Measurements from ENCODE around the gene TMEM131L.

The TMEM131L gene

DNA sequence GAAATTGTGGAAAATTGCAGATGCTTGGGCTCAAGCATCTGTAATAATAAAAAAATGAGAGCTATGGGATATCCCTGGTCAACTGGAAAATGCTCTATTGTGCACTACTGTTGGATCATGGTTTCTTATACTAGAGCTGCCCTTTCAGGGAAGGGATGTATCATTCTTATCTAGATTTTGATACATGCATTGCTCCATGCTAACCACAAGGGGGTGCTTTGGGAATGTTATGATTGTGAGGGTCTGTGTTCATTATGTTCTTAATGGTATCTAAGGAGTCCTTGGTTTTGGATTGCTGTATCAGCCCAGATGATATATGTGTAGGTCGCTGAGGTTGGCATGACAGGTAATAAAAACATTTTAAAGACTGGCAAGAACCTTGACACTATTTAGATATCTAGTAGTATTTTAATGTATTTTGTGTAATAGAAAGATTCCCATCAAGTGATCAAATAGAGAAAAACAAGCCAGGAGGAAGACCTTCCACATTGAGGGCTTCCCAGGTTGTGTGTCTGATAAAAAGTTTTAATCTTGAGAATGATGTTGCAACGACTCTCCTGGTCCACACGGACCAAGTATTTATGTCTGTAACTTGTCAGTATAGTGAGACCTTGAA lies 168.7 kb downstream of the TMEM131L start:
- no peak for TF ChIP-seq YY1 (IDR thresholded peaks at IDR 0.05; ENCODE audit: low read depth)
- TF ChIP-seq, protein P1, sequence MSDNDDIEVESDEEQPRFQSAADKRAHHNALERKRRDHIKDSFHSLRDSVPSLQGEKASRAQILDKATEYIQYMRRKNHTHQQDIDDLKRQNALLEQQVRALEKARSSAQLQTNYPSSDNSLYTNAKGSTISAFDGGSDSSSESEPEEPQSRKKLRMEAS (IDR thresholded peaks at IDR 0.05) = no peak
- TF ChIP-seq RAD21 (IDR thresholded peaks at IDR 0.05; ENCODE audit: low read depth) = peak; percentile 52; the same call in 1 of the 2 replicates
- TF ChIP-seq TAF1 (IDR thresholded peaks at IDR 0.05; ENCODE audit: low read depth) = no peak
- peak; percentile 17; the same call in 1 of the 2 replicates for TF ChIP-seq TEAD4 (IDR thresholded peaks at IDR 0.05)

DNA sequence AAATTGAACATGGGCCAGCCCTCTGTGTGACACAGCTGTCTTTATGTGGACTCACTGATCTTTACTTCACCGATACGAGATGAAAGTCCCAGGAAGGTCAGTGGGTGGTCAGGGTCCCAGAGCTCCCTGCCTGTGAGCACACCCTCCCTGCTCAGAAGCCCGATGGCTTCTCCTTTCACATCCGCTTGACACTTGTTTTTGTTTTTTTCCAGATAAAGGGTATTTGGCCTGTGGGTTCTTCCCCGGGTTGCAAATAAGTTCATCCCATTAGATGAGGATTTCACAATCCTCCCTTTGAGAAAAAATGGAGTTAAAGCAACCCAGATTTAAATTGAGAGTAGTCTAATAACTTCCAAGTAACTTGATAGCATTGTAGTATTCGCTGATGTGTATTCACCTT lies 169.7 kb downstream of the TMEM131L start:
- no peak for TF ChIP-seq CEBPB (IDR thresholded peaks at IDR 0.05)
- TF ChIP-seq CREB1 (IDR thresholded peaks at IDR 0.05; ENCODE audit: low read depth) = no peak
- no peak for TF ChIP-seq NFIC (IDR thresholded peaks at IDR 0.05)
- TF ChIP-seq EGR1 (IDR thresholded peaks at IDR 0.05) = no peak
- TF ChIP-seq TCF12 (IDR thresholded peaks at IDR 0.05; ENCODE audit: low read depth) = no peak
- no peak for TF ChIP-seq ZBTB7A (IDR thresholded peaks at IDR 0.05; ENCODE audit: low read depth)
- TF ChIP-seq, protein P1 (IDR thresholded peaks at IDR 0.05) = no peak
- TF ChIP-seq, protein P2, sequence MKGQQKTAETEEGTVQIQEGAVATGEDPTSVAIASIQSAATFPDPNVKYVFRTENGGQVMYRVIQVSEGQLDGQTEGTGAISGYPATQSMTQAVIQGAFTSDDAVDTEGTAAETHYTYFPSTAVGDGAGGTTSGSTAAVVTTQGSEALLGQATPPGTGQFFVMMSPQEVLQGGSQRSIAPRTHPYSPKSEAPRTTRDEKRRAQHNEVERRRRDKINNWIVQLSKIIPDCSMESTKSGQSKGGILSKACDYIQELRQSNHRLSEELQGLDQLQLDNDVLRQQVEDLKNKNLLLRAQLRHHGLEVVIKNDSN (IDR thresholded peaks at IDR 0.05) = no peak
- TF ChIP-seq TEAD4 (IDR thresholded peaks at IDR 0.05) = no peak
- no peak for TF ChIP-seq YY1 (IDR thresholded peaks at IDR 0.05; ENCODE audit: low read depth)
- TF ChIP-seq FOXM1 (IDR thresholded peaks at IDR 0.05; ENCODE audit: borderline replicate concordance, low read depth) = no peak
- no peak for TF ChIP-seq RAD21 (IDR thresholded peaks at IDR 0.05; ENCODE audit: low read depth)
- TF ChIP-seq TAF1 (IDR thresholded peaks at IDR 0.05; ENCODE audit: low read depth) = no peak
- TF ChIP-seq EP300 (IDR thresholded peaks at IDR 0.05; ENCODE audit: borderline replicate concordance) = no peak
- TF ChIP-seq REST (IDR thresholded peaks at IDR 0.05; ENCODE audit: low read depth) = no peak

GRCh38 chr4:153637201-153637600 lies 171.0 kb downstream of the TMEM131L start:
- TF ChIP-seq, protein P2 (IDR thresholded peaks at IDR 0.05) = no peak
- TF ChIP-seq EGR1 (IDR thresholded peaks at IDR 0.05) (no peak), NFIC (IDR thresholded peaks at IDR 0.05) (no peak), CEBPB (IDR thresholded peaks at IDR 0.05) (no peak), ZBTB7A (IDR thresholded peaks at IDR 0.05; ENCODE audit: low read depth) (no peak), CREB1 (IDR thresholded peaks at IDR 0.05; ENCODE audit: low read depth) (no peak), EP300 (IDR thresholded peaks at IDR 0.05; ENCODE audit: borderline replicate concordance) (no peak), TCF12 (IDR thresholded peaks at IDR 0.05; ENCODE audit: low read depth) (no peak), REST (IDR thresholded peaks at IDR 0.05; ENCODE audit: low read depth) (no peak), TAF1 (IDR thresholded peaks at IDR 0.05; ENCODE audit: low read depth) (no peak), YY1 (IDR thresholded peaks at IDR 0.05; ENCODE audit: low read depth) (no peak), TEAD4 (IDR thresholded peaks at IDR 0.05) (no peak), FOXM1 (IDR thresholded peaks at IDR 0.05; ENCODE audit: borderline replicate concordance, low read depth) (no peak), RAD21 (IDR thresholded peaks at IDR 0.05; ENCODE audit: low read depth) (no peak)
- TF ChIP-seq, protein P1 (IDR thresholded peaks at IDR 0.05) = no peak

GRCh38 chr4:153638011-153638410 lies 171.9 kb downstream of the TMEM131L start:
- no peak for TF ChIP-seq YY1 (IDR thresholded peaks at IDR 0.05; ENCODE audit: low read depth)
- no peak for TF ChIP-seq EGR1 (IDR thresholded peaks at IDR 0.05)
- no peak for TF ChIP-seq CEBPB (IDR thresholded peaks at IDR 0.05)
- TF ChIP-seq CREB1 (IDR thresholded peaks at IDR 0.05; ENCODE audit: low read depth) = no peak
- TF ChIP-seq RAD21 (IDR thresholded peaks at IDR 0.05; ENCODE audit: low read depth) = no peak
- TF ChIP-seq ZBTB7A (IDR thresholded peaks at IDR 0.05; ENCODE audit: low read depth) = no peak
- TF ChIP-seq TCF12 (IDR thresholded peaks at IDR 0.05; ENCODE audit: low read depth) = no peak
- no peak for TF ChIP-seq REST (IDR thresholded peaks at IDR 0.05; ENCODE audit: low read depth)
- TF ChIP-seq EP300 (IDR thresholded peaks at IDR 0.05; ENCODE audit: borderline replicate concordance) = no peak
- no peak for TF ChIP-seq FOXM1 (IDR thresholded peaks at IDR 0.05; ENCODE audit: borderline replicate concordance, low read depth)

Measured in Ishikawa (cell line).